Ureter (tissue), 1 donor: Measurements from ENCODE around the gene ZNF474. TPM values are rescaled to one million over a fixed set of nuclear protein-coding genes. Genes with fewer than 3 reads are reported as not detected.

ENCODE experiments used
- DNase-seq: peaks from one replicate; pipeline ENCODE4 v3.0.0-alpha.2; 2020; ENCODE audit warnings: low spot score
- total RNA-seq: library from RNA; stranded (reverse); gene quantifications from one replicate; pipeline ENCODE4 v1.2.4, GENCODE V29; 2023
- donor health status: DM: yes; HTN: yes; CAD: no.

The ZNF474 gene
- total RNA-seq, 1 donor from 2014 or later, result 0.26 TPM

- no peak for DNase-seq
These were observed 10.9 kb upstream of the ZNF474 start for GRCh38 chr5:122118356-122118948.

- DNase-seq, result no peak
These were observed 10.1 kb upstream of the ZNF474 start for GRCh38 chr5:122119205-122119604.

- no peak for DNase-seq
These were observed 8.9 kb upstream of the ZNF474 start for GRCh38 chr5:122120493-122120892.

GRCh38 chr5:122120957-122121356 is 8.4 kb upstream of the ZNF474 start:
- no peak for DNase-seq

GRCh38 chr5:122121479-122122465 is 7.6 kb upstream of the ZNF474 start:
- no peak for DNase-seq

- DNase-seq, result no peak
These were observed 4.6 kb upstream of the ZNF474 start for GRCh38 chr5:122124766-122125165.

GRCh38 chr5:122126177-122126755 is 3.1 kb upstream of the ZNF474 start:
- no peak for DNase-seq

- DNase-seq, result no peak
These were observed 2.5 kb upstream of the ZNF474 start for GRCh38 chr5:122126756-122127321.

GRCh38 chr5:122130152-122130551 is 806 bp downstream of the ZNF474 start:
- no peak for DNase-seq

- no peak for DNase-seq
These were observed 8.4 kb downstream of the ZNF474 start for GRCh38 chr5:122137702-122138101.

GRCh38 chr5:122138356-122138755 is 9.0 kb downstream of the ZNF474 start:
- DNase-seq, result no peak

GRCh38 chr5:122140900-122141299 is 11.6 kb downstream of the ZNF474 start:
- no peak for DNase-seq

- no peak for DNase-seq
These were observed 12.4 kb downstream of the ZNF474 start for GRCh38 chr5:122141751-122142150.

- DNase-seq, result no peak
These were observed 13.3 kb downstream of the ZNF474 start for GRCh38 chr5:122142480-122143164.

GRCh38 chr5:122144236-122144635 is 14.9 kb downstream of the ZNF474 start:
- no peak for DNase-seq

- DNase-seq, result no peak
These were observed 16.6 kb downstream of the ZNF474 start for GRCh38 chr5:122145906-122146305.

- no peak for DNase-seq
These were observed 20.2 kb downstream of the ZNF474 start for GRCh38 chr5:122149321-122150090.

GRCh38 chr5:122150215-122150614 is 20.9 kb downstream of the ZNF474 start:
- no peak for DNase-seq

GRCh38 chr5:122151640-122152039 is 22.3 kb downstream of the ZNF474 start:
- DNase-seq, result no peak

- DNase-seq, result no peak
These were observed 23.0 kb downstream of the ZNF474 start for GRCh38 chr5:122152266-122152900.
